Skin epidermis (tissue), 12 donors: ENCODE measurements around the gene APOLD1.
"Not testable (repeated sequence)": the region's sequence is repeated elsewhere in the genome, so short reads cannot be mapped to it uniquely, and the experiment has no call there.

ENCODE experiments used
- H3K27ac ChIP-seq, 21 experiments: fragments of 200-600 bp; sonication (generic) in 11 of 21; one replicate each; pipeline ENCODE4 v1.5.0; 2020; ENCODE audit warnings: mild to moderate bottlenecking in 3 of 21, inconsistent platforms in 2 of 21, moderate library complexity in 2 of 21
- H3K4me3 ChIP-seq, 7 experiments: fragments of 200-600 bp; sonication (generic) in 2 of 7; one replicate each; pipeline ENCODE4 v1.5.0; 2020; ENCODE audit warnings: inconsistent platforms in 2 of 7, mild to moderate bottlenecking in 2 of 7, moderate library complexity in 1 of 7

Gene APOLD1

GRCh38 chr12:12779529-12779928, 5.9 kb upstream of the APOLD1 start:
- no peak overlapping the region for H3K27ac ChIP-seq

DNA sequence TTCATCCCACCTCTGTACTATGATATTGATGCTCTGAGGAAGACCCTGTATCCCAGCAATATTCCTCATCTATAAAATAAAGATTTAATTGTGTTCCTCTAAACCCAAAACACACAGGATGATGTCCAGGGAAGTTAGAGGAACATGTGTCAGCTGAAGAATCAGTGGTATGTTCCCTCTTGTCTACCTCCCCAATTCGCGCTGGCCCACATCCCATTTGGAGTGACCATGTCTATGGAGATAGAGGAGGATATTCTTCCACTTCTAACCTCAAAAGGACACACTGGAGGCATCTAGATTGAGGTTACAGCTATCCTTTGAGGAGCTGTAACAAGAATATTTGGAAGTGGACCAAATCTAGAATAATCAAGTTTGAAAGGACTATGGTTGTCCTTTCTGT, 1.3 kb upstream of the APOLD1 start:
- no peak overlapping the region for H3K4me3 ChIP-seq
- H3K27ac ChIP-seq, result peak overlapping the region in 6 of 21 experiments; percentile 18 to 92 (median 65)

More at GRCh38 chr12:12779529-12779928, 5.9 kb upstream of the APOLD1 start:
- H3K4me3 ChIP-seq, result no peak overlapping the region

DNA sequence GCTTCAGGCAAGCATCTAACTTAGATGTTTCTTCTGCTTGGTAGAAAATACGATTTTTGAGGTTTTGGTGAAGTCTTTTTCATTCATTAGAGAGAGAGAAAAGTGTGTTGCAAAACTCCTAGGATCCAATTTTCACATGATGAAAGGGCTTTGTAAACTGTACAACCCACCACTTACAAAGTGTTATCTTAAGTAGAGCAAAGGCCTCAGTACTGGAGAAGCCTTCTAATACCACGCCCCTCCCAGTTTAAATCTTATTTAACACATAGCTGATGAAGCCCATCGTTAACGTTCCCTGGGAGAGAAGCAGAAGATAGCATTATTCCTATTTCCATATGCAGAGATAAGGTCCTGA, 869 bp downstream of the APOLD1 start:
- Histone ChIP-seq H3K27ac (peak overlapping the region in 20 of 21 experiments; percentile 75 to 95 (median 86)), H3K4me3 (peak overlapping the region; percentile 42 to 68 (median 54))

GRCh38 chr12:12786706-12787601, 1.5 kb downstream of the APOLD1 start:
- peak overlapping the region; percentile 42 to 68 (median 54) for H3K4me3 ChIP-seq
- H3K27ac ChIP-seq, result peak overlapping the region; percentile 27 to 95 (median 86)

DNA sequence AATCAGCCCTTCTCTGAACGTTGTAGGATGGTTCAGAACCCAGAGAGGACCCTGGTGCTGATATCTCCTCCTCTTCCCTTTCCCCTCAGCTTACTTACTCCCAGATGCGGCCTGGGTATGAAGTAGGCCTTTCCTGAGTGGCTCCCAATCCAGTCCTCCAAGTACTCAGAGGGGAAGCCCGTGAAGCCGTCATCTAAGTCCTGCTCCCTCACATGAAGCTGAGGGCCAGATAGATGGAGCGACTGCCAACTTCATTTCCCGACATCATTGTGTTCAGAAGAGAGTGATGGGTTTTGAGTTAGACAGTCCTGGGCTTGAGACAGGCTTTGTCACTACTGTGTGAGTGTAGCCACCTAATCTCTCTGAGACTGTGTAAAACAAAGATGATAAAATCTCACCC, 2.7 kb downstream of the APOLD1 start:
- H3K27ac ChIP-seq, result peak overlapping the region in 13 of 21 experiments; percentile 22 to 95 (median 88)
- H3K4me3 ChIP-seq, result no peak overlapping the region

DNA sequence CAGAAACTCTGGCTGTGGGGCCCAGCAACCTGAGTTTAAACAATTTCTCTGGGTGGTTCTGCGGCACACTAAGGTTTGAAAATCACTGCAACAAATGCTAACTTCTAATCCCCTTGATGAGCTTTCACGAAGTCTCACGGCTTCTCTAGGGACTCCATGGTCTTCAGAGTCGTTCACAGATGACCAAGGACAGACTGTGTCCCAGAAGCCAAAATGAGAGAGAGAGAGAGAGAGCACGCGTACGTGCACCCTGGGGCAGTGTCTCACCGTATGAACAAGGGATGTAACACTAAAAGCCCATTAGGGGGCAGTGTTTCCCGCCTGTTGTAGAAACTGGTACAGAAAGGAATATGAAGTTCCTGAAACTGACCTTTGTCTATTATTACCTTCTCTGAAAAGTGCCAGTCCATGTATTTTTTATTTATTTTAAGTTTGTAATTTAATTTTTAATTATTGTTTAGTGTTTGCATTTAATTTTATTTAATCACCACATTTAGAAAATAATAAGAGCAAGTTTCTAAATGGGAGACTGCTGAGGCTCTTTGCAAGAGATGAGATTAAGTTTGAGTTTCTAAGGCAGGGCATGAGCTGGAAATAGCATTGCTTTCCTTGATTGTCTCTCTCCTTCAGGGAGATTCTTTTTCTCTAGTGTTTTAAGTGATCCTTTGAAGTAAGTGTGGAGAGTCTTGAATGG, 3.4 kb downstream of the APOLD1 start:
- H3K4me3 ChIP-seq, result no peak overlapping the region
- H3K27ac ChIP-seq, result peak overlapping the region in 9 of 21 experiments; percentile 22 to 92 (median 85)

DNA sequence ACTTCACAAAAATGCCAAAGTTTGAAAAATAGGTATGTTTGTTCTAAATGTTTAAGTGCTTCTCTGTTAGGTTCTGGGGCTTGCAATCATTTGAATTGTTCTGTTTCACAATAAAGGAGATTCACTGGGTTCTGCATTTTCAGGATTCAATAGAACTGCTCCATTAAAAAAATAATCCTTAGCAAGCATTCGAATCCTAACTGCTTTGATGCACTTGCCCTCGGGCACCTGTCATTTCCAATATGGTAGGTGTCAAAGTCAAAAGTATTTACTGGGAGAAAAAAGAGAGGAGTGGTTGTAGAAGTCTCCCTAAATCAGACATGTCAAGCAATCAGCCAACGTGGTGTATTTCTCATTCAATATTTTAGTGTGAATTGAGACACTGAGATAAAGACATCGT, 5.5 kb downstream of the APOLD1 start:
- Histone ChIP-seq H3K27ac (no peak overlapping the region), H3K4me3 (no peak overlapping the region)

- Histone ChIP-seq H3K4me3 (no peak overlapping the region), H3K27ac (peak overlapping the region in 1 of 21 experiments; percentile 1)
Observed at GRCh38 chr12:12791756-12792369, 6.4 kb downstream of the APOLD1 start.

- Histone ChIP-seq H3K27ac (peak overlapping the region in 1 of 21 experiments; percentile 1), H3K4me3 (no peak overlapping the region)
Observed at GRCh38 chr12:12792421-12792820, 7.0 kb downstream of the APOLD1 start.

GRCh38 chr12:12794686-12795085, 9.2 kb downstream of the APOLD1 start:
- H3K4me3 ChIP-seq, result no peak overlapping the region
- H3K27ac ChIP-seq, result no peak overlapping the region

DNA sequence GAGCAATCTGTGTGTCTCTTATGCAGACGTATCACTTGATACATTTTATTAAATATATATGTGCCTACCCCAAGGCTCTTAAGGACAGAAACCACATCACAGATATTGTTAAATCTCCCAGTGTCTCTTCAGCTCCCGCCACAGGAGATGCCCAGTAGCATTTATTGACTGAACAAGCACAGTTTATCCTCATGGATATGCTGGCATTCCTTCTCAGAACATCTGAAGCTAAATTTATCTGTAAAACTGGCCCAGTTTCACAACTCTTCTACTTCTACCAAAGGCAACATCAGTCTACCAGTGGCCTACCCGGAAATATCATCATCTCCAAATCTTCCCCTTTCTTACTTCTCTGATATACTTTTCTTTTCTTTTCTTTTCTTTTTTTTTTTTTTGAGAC, 10.7 kb downstream of the APOLD1 start:
- Histone ChIP-seq H3K4me3 (no peak overlapping the region), H3K27ac (no peak overlapping the region)

DNA sequence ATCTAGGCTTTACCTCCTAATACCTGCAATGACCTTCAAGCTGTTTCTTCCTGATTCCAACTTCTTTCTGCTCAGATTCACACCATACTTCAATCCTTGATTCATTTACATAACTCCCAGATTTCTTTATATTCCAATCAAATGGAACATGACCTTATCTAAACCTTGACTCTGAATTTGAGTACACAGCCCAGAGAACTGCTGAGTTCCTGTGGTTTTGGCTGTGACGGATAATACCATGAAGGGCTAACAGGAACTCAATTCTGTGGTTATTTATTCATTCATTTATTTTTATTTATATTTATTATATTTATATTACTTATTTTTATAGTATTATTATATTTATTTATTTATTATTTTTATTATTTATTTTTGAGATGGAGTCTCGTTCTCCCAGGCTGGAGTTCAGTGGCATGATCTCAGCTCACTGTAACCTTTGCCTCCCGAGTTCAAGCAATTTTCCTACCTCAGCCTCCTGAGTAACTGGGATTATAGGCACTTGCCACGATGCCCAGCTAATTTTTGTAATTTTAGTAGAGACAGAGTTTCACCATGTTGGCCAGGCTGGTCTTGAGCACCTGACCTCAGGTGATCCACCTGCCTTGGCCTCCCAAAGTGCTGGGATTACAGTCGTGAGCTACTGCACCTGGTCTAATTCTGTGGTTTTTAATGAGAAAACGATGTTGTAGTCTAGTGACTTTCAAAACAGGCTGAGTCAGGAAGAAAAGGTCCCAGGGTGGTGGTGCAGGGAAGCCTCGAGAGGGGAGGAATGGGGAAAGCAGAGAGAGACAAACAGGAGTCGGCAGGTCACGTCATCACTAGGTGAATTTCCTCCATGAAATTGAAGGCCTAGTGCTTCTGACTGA, 11.7 kb downstream of the APOLD1 start:
- H3K4me3 ChIP-seq, result no peak overlapping the region
- H3K27ac ChIP-seq, result no peak overlapping the region

DNA sequence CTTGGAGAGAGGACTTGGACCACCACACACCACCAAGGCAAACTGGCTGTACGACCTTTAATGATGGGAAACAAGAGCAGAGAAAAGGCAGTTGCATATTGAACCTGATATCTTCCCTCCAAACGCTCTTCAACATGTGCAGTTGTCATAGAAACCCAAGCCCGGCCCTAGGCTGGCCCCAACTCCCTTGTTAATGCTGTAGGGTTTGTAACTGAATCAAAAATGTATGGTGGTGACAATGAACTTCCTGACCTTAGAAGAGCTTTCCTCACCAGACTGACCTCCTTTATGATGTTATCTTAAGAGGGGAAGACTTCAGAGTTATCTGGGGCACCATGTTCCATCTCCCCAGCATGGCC, 12.3 kb downstream of the APOLD1 start:
- Histone ChIP-seq H3K4me3 (no peak overlapping the region), H3K27ac (no peak overlapping the region)

- no peak overlapping the region for H3K4me3 ChIP-seq
- no peak overlapping the region for H3K27ac ChIP-seq
Observed at GRCh38 chr12:12798480-12798879, 13.0 kb downstream of the APOLD1 start.

DNA sequence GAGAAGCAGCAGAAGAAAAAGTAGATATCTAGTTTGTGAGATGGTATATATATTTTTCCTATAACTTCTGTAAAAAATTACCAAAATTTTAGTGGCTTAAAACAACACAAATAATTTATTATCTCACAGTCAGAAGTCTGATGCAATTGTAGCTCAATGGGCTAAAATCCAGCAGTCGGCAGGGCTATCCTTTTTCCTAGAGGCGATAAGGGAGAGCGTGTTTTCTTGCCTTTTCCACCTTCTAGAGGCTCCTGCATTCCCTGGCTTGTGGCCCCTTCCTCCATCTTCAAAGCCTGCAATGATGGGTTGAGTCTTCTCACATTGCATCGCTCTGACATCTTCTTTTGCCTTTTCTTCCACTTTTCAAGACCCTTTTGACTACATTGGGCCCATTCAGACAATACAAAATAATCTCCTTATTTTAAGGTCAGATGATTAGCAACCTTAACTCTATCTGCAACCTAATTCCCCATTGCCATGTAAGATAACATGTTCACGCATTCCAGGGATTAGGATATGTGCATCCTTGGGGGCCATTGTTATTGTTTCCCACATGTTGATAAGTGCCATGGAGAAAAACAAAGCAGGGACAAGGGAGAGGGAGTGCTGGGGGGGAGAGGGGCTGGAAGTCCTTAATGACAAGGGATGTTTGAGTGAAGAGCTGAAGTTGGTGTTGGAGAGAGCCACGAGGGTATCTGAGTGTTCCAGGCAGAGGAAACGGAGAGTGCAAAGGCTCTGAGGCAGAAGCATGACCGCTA, 13.9 kb downstream of the APOLD1 start:
- no peak overlapping the region for H3K4me3 ChIP-seq
- H3K27ac ChIP-seq, result no peak overlapping the region

GRCh38 chr12:12800406-12801180, 15.1 kb downstream of the APOLD1 start:
- Histone ChIP-seq H3K4me3 (no peak overlapping the region), H3K27ac (peak overlapping the region in 10 of 21 experiments; percentile 21 to 73 (median 59))

GRCh38 chr12:12801656-12802055, 16.2 kb downstream of the APOLD1 start:
- H3K27ac ChIP-seq, result peak overlapping the region in 1 of 21 experiments; percentile 61
- H3K4me3 ChIP-seq, result not testable (repeated sequence)

- Histone ChIP-seq H3K4me3 (no peak overlapping the region), H3K27ac (peak overlapping the region in 17 of 21 experiments; percentile 0 to 79 (median 57))
Observed at GRCh38 chr12:12803186-12803585, 17.7 kb downstream of the APOLD1 start.
